RPMI7951 (cell line): ENCODE data around the gene GLIS1. TPM values are rescaled to one million over a fixed set of nuclear protein-coding genes. Genes with fewer than 3 reads are reported as not detected.

Source experiments
- DNase-seq: peaks from one replicate; pipeline ENCODE4 v3.0.0-alpha.2; 2012; ENCODE audit warnings: low read depth
- total RNA-seq: library from RNA; depleted of rRNA; stranded (reverse); fragments of >200 nt; shearing (Covaris generic); gene quantifications from 2 replicates; pipeline ENCODE4 v1.2.3, GENCODE V29; 2014

GLIS1 gene
- total RNA-seq, 1 experiment from 2014 or later, result 1.9 TPM

GRCh38 chr1:53594391-53595180, 144.4 kb downstream of the GLIS1 start:
- DNase-seq, result no peak

DNA sequence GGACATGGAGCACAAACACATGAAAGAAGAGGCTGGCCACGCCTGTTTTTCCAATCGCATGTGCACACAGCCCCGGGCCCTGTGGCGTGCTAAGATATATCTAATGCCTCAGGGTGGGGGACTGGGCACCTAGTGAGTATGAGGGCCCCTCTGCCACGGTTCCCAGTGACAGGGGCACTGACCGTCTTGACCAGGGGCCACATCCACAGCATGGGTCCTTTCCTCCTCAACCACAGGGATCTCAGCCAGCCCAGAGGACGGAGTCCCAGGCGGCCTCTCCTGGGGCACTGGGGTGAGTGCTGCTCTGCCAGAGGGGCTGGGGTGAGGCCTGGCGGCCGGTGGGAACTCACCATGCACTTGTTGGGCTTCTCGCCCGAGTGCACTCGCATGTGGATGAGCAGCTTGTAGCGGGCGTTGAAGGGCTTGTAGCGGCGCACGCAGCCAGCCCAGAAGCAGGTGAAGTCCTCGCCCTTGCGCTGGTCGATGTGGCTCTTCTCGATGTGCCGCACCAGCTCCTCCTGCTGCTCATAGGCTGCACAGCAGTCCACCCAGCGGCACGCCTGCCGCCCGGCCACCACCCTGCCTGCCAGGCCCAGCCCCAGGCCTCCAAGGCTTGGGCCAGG, 145.1 kb downstream of the GLIS1 start:
- DNase-seq, result no peak

- no peak for DNase-seq
These were observed 145.8 kb downstream of the GLIS1 start for GRCh38 chr1:53592985-53593757.

GRCh38 chr1:53592521-53592982, 146.4 kb downstream of the GLIS1 start:
- DNase-seq, result no peak

DNA sequence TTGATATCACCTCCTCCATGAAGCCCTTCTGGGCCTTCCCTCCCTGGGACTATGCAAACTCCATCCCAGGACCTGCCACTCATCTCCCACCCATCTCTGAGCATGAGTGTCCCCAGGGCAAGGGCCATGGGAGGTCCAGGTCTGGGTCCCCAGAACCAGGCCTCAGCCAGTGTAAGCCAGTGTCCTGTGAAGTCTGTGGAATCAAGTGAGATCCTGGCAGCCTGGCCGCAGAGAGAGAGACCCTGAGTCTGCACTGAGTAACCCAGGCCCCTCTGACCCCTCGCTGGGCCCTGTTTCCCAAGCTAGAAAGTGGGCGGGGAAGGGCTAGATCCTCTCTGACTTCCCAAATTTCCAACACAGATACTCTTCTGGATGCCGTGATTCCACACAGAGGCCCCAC, 147.0 kb downstream of the GLIS1 start:
- DNase-seq, result no peak

- DNase-seq, result no peak
These were observed 148.1 kb downstream of the GLIS1 start for GRCh38 chr1:53590531-53591515.

GRCh38 chr1:53590104-53590503, 148.9 kb downstream of the GLIS1 start:
- DNase-seq, result no peak

DNA sequence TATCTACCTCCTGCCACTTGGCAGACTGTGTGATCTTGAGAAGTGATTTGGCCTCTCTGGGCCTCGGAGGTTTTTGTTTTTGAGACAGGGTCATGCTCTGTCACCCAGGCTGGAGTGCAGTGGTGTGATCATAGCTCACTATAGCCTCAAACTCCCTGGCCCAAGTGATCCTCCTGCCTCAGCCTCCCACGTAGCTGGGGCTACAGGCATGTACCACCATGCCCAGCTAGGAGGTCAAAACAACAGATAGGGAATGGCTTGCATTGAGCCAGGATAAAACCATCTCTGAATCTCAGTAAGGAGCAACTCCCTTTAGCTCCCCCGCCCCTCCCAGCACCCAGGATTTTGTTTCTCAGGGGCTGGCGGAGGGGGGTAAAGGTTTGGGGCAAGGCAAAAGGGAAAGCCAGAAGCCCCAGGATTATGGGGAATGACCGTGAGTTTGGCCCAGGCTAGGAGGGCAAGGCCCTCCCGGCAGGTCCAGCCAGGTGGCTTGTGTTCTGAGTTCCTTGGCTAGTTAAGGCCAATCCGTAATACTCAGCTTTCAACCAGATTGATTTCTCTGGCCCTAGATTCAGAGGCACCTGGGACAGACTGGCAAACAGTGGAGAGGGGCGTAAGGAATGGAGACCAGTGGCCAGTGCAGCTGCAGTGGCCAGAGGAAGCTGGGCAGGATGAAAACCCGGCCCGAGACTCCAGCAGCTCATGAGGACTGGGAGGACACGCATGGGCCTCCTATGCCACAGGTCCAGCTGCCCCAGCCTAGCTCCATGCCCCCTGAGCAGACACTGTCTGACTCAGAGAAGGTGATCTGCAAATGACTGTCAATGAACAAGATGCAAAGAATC, 149.7 kb downstream of the GLIS1 start:
- DNase-seq, result no peak

GRCh38 chr1:53588053-53588779, 150.7 kb downstream of the GLIS1 start:
- DNase-seq, result no peak

DNA sequence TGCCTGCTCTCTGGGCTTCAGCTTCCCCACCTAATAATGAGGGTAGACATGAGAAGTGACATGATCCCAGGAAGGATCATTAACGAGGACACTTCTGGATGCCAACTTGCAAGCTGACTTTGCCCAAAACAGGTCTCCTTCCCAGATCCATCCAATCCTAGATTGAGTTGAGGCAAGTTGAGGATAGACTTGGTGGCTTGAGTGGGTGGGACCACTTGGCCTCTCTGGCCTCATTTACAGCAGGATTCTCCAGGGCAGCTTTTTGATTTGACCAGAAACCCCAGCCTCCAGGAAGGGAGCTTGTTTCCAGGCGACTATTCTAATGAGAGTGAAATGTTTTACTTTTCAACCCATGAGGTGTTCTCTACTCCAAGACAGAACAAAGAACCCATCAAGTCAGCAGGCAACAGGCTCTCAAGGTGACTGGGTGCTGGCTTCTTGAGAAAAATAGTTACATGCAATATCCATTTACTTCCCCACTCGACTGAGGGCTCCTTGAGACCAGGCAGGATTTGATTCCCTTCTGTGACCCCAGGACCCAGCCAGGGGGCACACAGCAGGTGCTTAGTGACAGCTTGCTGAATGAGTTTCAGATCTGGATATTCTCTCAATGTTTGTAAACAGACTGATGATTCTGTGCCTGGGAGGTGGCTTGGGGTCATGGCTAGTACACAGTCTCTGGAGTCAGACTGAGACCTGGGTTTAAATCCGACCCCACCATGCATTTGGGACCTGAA, 151.5 kb downstream of the GLIS1 start:
- DNase-seq, result no peak

DNA sequence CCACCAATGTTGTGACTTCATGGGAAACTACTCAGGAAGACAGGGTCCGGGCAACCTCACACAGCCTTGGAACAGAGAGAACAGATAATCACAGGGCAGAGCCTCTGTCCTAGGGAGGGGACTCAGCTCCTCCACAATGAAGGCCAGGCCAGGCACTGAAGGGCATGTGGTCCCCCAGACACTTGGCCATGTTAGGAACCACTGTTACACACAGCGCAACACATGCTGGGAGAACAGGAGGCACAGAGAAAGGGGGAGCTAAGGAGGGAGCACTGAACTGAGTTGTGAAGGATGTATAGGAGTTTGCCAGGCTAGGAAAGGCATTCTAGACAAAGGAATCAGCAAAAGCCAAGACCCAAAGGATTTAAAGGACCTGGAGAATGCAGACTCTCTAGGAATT, 152.2 kb downstream of the GLIS1 start:
- DNase-seq, result no peak

DNA sequence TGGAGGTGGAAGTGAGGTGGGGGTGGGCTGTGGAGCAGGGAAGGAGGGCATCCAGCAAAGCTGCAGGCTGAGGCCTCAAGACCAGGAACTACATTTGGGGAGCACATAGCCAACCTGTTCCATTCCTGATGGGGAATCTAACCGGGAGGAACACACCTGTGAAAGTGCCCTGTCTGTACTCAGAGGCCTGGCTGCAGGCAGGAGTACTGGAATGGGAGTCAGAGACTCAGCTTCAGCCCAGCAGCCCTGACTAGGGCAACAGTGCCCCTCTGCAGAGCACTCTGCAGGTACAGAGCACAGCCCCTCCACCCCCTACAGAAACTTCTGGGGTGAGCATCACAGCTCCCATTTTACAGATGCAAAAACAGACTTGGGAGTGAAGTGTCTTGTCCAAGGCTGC, 153.4 kb downstream of the GLIS1 start:
- DNase-seq, result no peak

DNA sequence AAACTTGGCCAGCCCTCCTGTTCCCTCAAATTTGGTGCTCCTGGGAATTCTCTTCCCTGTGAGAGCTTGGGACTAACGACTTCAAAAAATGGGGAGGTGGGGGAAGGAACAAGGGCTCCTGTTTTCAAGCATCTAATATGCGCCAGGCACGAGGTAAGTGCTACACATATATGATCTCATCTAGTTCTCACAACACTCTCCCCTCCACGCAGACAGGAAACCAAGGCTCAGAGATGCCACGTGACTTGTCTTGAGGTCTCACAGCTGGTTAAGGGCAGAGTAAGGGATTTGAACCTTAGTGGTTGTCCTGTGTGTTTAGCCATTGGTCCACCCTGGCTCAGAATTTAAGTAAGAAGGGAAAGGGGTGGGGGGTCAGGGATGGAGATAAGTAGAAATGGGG, 153.8 kb downstream of the GLIS1 start:
- no peak for DNase-seq

GRCh38 chr1:53584777-53585107, 154.2 kb downstream of the GLIS1 start:
- DNase-seq, result no peak

DNA sequence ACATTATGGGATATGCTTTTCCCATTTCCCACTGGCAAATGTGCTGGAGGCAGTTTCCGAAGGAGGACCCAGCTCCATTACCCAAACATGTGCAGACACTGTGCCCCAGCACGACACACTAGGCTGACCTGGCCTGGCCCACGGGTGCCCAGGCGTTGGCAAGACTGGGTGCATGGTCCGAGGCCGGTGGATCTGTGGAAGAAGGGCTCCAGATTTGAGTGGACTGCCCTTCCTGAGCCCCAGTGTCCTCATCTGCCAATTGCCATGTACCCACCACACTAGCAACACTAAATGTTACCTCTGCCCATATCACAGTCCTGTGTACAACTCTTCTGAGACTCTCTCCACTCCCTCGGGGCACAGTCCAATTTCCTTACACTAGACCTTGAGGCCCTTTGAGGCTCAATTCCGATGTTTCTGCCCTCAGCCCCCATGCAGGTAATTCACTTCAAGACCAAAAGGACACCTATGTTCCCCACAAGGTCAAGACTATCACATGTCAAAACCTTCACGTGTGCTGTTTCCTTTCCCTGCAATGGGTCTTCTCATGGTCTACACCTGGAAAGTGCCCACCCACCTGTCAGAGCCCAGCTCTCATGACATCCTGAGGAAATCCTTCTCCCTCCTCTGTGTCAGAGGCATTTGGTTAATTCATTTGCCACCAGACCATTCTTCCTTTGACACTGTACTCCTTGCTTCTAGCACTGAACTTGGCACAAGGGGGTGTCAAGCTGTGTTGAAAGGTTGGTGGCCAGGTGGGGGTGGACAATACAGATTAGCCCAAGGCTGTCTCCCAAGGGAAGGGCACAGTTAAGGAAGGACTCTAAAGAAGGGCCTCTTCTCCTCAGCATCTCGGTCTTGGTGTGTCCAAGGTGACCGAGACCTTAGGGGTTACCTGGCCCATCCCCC, 154.8 kb downstream of the GLIS1 start:
- no peak for DNase-seq

- DNase-seq, result peak; percentile 70
These were observed 155.7 kb downstream of the GLIS1 start for GRCh38 chr1:53583021-53583867.
